GM18868 (cell line): ENCODE measurements around the gene PPP1R16B.

Experiments
- ATAC-seq: cut with Tn5 transposase; IDR thresholded peaks from one replicate; pipeline ENCODE4 v1.9.1; 2021; ENCODE audit warnings: mild to moderate bottlenecking, moderate library complexity; ENCODE audit not compliant: unreplicated experiment

The PPP1R16B gene

GRCh38 chr20:38825901-38826625 is 20.6 kb downstream of the PPP1R16B start:
- ATAC-seq: no peak

DNA sequence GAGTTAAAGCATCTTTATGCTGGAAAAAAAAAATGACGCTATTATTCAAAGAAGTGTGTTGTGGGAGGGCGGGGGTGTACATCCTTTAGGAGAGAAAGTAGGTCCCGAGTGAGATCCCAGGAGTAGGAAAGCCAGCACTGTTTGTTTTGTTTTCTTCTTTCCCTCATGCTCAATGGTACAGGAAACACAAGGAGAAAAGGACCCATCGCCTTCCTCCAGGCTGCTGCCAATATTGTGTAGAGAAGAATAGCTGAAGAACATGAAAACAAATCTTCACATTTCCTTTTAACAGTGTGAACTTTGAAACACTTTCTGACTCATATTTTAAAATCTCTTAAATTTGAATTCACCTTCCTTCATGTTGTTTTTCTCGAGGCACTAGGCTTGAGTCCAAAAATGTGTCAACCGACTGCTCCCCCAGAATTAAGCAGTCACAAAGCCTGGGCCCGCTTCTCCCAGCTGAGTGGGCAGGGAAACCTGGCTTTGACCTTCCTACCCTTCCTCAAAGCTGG is 22.3 kb downstream of the PPP1R16B start:
- ATAC-seq: no peak

GRCh38 chr20:38828514-38829295 is 23.2 kb downstream of the PPP1R16B start:
- ATAC-seq: no peak

- no peak for ATAC-seq
Observed at GRCh38 chr20:38829296-38829875, 23.9 kb downstream of the PPP1R16B start.

- ATAC-seq: no peak
Observed at GRCh38 chr20:38830356-38830755, 24.9 kb downstream of the PPP1R16B start.

GRCh38 chr20:38831049-38831691 is 25.7 kb downstream of the PPP1R16B start:
- no peak for ATAC-seq

DNA sequence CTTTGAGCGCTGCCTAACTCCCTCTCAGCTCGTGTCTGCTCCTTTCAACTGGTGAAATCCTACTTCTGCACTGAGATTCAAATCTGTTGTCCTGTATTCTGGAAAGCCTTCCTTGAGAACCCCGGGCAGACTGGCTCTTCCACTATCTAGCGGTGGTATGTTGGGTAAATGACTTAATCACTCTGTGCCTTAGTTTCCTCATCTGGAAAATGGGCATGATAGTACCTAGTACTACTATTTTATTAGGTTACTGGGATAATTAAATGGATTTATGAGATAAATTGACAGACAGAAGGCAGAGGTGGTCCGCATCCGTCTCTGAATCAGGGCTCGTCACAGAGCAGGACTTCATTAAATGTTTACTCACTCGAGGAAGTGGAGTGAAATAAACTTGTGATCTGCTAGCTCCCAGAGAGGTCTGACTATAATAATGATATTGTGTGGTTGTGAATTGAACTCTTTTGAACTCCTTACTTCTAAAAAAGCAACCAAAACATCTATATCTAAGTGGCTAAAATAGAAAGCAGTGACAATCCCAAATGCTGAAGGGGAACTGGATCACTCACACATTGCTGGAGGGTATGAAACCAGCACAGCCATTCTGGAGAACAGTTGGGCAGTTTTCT is 26.6 kb downstream of the PPP1R16B start:
- no peak for ATAC-seq

GRCh38 chr20:38833154-38833856 is 27.8 kb downstream of the PPP1R16B start:
- no peak for ATAC-seq

DNA sequence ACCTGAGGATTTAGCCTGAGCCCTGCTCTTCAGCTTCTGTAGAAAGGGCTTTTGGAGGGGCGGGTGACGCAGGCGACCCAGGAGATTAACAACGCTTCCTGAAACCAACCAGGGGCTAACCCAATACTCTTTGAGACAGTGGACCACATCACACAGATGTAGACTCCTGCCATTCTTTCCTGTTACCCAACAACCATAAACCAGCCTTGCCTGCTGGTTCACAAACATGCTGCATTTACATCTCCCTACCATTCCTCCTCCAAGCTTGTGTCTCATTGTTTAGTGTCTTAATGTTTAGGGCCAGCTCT is 28.3 kb downstream of the PPP1R16B start:
- no peak for ATAC-seq

DNA sequence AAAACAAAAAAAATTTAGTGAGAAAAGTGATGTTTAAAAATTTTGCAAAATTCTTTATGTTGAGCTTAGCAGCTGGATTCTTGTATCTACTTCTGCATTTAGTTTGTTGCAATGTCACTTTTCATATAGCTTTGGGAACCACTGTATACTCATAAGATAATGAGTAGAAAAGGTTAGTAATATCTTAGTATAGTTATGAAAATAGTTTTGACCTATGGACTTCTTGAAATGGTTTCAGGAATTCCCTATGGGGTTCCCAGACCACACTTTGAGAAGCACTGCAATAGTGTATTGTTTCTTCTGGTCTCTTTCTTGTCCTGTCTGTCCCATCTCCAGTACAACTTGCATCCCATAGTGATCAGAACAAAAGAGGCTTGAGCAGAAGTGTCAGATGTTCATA is 29.4 kb downstream of the PPP1R16B start:
- no peak for ATAC-seq

- ATAC-seq: no peak
Observed at GRCh38 chr20:38835792-38836191, 30.3 kb downstream of the PPP1R16B start.

- peak; percentile 77 for ATAC-seq
Observed at GRCh38 chr20:38836991-38837390, 31.5 kb downstream of the PPP1R16B start.

DNA sequence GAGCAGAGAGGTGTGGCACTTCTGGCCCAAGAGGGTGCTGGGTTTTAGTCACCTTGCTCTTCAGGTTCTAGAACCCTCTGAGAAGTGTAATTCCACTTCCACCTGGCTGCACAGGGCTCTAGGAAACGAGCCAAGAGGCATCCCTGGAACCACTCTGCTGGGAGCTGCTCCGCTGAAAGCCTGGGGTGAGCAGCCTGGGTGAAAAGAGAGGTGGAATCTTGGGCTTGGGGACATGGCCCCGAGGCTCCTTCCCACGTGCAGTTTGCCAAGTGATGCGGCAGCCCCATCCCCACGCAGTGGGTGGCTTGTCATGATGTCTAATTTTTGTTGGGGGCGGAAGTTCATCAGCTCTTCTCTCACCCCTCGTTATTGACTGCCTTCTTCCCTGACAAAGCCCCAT is 32.8 kb downstream of the PPP1R16B start:
- ATAC-seq: no peak

- ATAC-seq: no peak
Observed at GRCh38 chr20:38839563-38839962, 34.1 kb downstream of the PPP1R16B start.

DNA sequence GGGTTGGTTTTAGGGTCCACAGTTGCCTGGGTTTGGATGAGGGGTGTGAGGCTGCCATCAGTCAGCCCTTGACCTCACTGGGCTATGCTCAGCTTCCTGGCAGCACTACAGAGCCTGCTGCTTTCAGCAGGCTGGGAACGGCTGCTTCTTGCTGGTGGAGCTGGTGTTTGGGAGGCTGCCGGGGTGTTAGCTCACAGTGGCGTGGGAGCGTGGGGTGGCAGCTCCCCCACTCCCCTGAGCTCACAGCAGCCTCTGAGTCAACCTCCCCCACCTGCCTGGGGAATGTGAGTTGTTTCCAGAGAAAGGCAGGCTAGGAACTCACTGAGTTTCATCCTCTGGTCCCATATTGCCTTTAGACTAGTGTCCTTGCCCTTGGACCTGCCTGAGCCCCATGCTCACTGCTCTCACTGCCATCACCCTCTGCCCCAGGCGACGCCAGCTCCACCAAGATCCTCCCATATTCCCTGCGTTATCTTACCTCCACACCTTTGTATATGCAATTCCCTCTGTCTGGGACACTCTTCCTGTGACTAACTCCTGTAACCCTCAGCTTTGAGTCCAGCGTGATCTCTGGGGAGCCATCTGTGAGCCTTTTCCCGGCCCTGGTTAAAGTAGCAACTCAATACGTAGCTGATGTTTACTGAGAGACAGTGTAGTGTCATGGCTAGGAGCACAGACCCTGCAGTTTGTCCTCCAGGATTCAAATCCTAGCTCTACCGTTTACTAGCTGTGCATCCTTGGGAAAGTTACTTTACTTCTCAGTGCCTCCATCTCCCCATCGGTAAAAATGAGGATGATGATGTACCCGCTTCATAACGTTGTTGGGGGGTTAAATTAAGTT is 34.8 kb downstream of the PPP1R16B start:
- no peak for ATAC-seq

GRCh38 chr20:38840894-38841470 is 35.5 kb downstream of the PPP1R16B start:
- no peak for ATAC-seq

GRCh38 chr20:38841570-38841969 is 36.1 kb downstream of the PPP1R16B start:
- ATAC-seq: no peak

DNA sequence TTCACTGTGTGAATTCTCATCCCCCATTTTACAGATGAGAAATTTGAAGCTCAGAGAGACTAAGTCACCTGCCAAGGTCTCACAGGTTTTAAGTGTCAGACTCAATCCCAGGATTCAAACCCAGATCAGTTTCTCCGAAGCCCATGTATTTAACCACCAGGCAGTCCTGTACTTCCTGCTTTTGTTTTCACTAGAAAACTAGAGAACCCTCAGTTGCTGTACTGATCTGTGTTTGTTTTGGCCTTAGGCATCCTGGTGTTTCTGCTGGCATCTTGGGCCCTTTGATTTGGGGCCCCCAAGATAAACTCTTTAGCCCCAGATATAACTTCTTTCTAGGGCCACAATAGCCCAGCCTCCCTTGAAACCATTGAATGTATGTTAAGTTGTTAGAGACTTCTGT is 36.5 kb downstream of the PPP1R16B start:
- ATAC-seq: peak; percentile 19

- peak; percentile 89 for ATAC-seq
Observed at GRCh38 chr20:38842558-38842981, 37.1 kb downstream of the PPP1R16B start.
